WTC11 (cell line): ENCODE results near the gene FMNL1. TPM values are rescaled to one million over a fixed set of nuclear protein-coding genes. Genes with fewer than 3 reads are reported as not detected.

Experiments used
- ATAC-seq: fragments of 200-7000 bp; cut with Tn5 transposase; 2 replicates; pipeline ENCODE4 v1.10.0; 2021; ENCODE audit warnings: mild to moderate bottlenecking, moderate library complexity
- CTCF ChIA-PET: fragments of 300-600 bp; sonication (Branson Sonifier 250); formaldehyde crosslinking; loops from one replicate; lab custom pipeline; 2021; ENCODE audit warnings: antibody characterized with exemption; lab: Charles Lee
- POLR2A ChIA-PET: fragments of 350-600 bp; sonication (Branson Sonifier 250); formaldehyde crosslinking; loops from one replicate; lab custom pipeline; 2021; ENCODE audit warnings: antibody characterized with exemption; lab: Charles Lee
- DNase-seq: peaks from one replicate; pipeline ENCODE4 v3.0.0; 2021; ENCODE audit warnings: low spot score
- H3K27ac Mint-ChIP-seq: 2 replicates; pipeline ENCODE4 v1.8.0; 2021; ENCODE audit warnings: mixed read lengths
- H3K27me3 Mint-ChIP-seq: 2 replicates; pipeline ENCODE4 v1.8.0; 2021; ENCODE audit warnings: low read depth, mild to moderate bottlenecking, moderate library complexity, mixed read lengths
- H3K36me3 Mint-ChIP-seq: 2 replicates; pipeline ENCODE4 v1.8.0; 2021; ENCODE audit warnings: mixed read lengths
- H3K4me1 Mint-ChIP-seq: 2 replicates; pipeline ENCODE4 v1.8.0; 2022; ENCODE audit warnings: mixed read lengths
- H3K4me3 Mint-ChIP-seq: 2 replicates; pipeline ENCODE4 v1.8.0; 2021; ENCODE audit warnings: mild to moderate bottlenecking, moderate library complexity, mixed read lengths
- H3K9me3 Mint-ChIP-seq: 2 replicates; pipeline ENCODE4 v1.8.0; 2021; ENCODE audit warnings: mixed read lengths
- E2F4 ChIP-seq: sonication (generic); formaldehyde crosslinking; IDR thresholded peaks from 2 replicates; pipeline ENCODE4 v1.8.1; 2022; ENCODE audit warnings: low read depth, mild to moderate bottlenecking, moderate library complexity, missing genetic modification reagents, borderline replicate concordance
- ESRRA ChIP-seq: sonication (generic); formaldehyde crosslinking; IDR thresholded peaks from 2 replicates; pipeline ENCODE4 v1.8.1; 2022; ENCODE audit warnings: mild to moderate bottlenecking, missing genetic modification reagents, borderline replicate concordance
- FOXK1 ChIP-seq: sonication (generic); formaldehyde crosslinking; IDR thresholded peaks from 2 replicates; pipeline ENCODE4 v1.8.0; 2022; ENCODE audit warnings: mild to moderate bottlenecking, moderate library complexity, missing genetic modification reagents
- HMGXB4 ChIP-seq: sonication (generic); formaldehyde crosslinking; IDR thresholded peaks from 2 replicates; pipeline ENCODE4 v1.8.1; 2023; ENCODE audit warnings: mild to moderate bottlenecking, moderate library complexity, missing genetic modification reagents
- NFATC4 ChIP-seq: fragments of 250-450 bp; sonication (Bioruptor Pico); IDR thresholded peaks from 2 replicates; pipeline ENCODE4 v1.9.0; 2021; ENCODE audit warnings: mild to moderate bottlenecking
- OVOL2 ChIP-seq: fragments of 250-450 bp; sonication (Bioruptor Pico); IDR thresholded peaks from 2 replicates; pipeline ENCODE4 v1.9.0; 2021; ENCODE audit warnings: mild to moderate bottlenecking, borderline replicate concordance
- PRRX2 ChIP-seq: fragments of 250-450 bp; sonication (Bioruptor Pico); IDR thresholded peaks from 2 replicates; pipeline ENCODE4 v1.8.0; 2021; ENCODE audit warnings: mild to moderate bottlenecking
- TEAD4 ChIP-seq: sonication (generic); formaldehyde crosslinking; IDR thresholded peaks from 2 replicates; pipeline ENCODE4 v1.8.0; 2022; ENCODE audit warnings: mild to moderate bottlenecking, missing genetic modification reagents
- ZNF138 ChIP-seq: sonication (generic); formaldehyde crosslinking; conservative IDR thresholded peaks from 2 replicates; pipeline ENCODE4 v1.8.1; 2022; ENCODE audit warnings: mild to moderate bottlenecking, moderate library complexity, missing genetic modification reagents
- ZNF423 ChIP-seq: fragments of 250-450 bp; sonication (Bioruptor Pico); IDR thresholded peaks from 2 replicates; pipeline ENCODE4 v2.1.2; 2022; ENCODE audit warnings: mild to moderate bottlenecking, moderate library complexity
- ZNF512 ChIP-seq: sonication (generic); formaldehyde crosslinking; IDR thresholded peaks from 2 replicates; pipeline ENCODE4 v1.8.1; 2022; ENCODE audit warnings: missing genetic modification reagents, borderline replicate concordance
- total RNA-seq: library from RNA; stranded (reverse); gene quantifications from 3 replicates; pipeline ENCODE4 v1.2.3, GENCODE V29; 2021
- TF ChIP-seq, protein P1 (sequence below): sonication (generic); formaldehyde crosslinking; IDR thresholded peaks from 2 replicates; pipeline ENCODE4 v1.8.0; 2023; ENCODE audit warnings: mild to moderate bottlenecking, missing genetic modification reagents
- TF ChIP-seq, protein P2 (sequence below): fragments of 250-450 bp; sonication (Bioruptor Pico); IDR thresholded peaks from 2 replicates; pipeline ENCODE4 v2.1.2; 2022; ENCODE audit warnings: mild to moderate bottlenecking, moderate library complexity
- TF ChIP-seq, protein P3 (sequence below): sonication (generic); formaldehyde crosslinking; IDR thresholded peaks from 2 replicates; pipeline ENCODE4 v1.8.0; 2023; ENCODE audit warnings: missing genetic modification reagents
- TF ChIP-seq, protein P4 (sequence below): sonication (generic); formaldehyde crosslinking; IDR thresholded peaks from 2 replicates; pipeline ENCODE4 v1.8.0; 2023; ENCODE audit warnings: missing genetic modification reagents, mild to moderate bottlenecking, borderline replicate concordance
- TF ChIP-seq, protein P5 (sequence below): sonication (generic); formaldehyde crosslinking; IDR thresholded peaks from 2 replicates; pipeline ENCODE4 v1.8.1; 2022; ENCODE audit warnings: mild to moderate bottlenecking, moderate library complexity, missing genetic modification reagents
- TF ChIP-seq, protein P6 (sequence below): sonication (generic); formaldehyde crosslinking; IDR thresholded peaks from 2 replicates; pipeline ENCODE4 v1.8.0; 2022; ENCODE audit warnings: mild to moderate bottlenecking, missing genetic modification reagents

The FMNL1 gene
- total RNA-seq, 1 experiment from 2014 or later, result 5.3 TPM

DNA sequence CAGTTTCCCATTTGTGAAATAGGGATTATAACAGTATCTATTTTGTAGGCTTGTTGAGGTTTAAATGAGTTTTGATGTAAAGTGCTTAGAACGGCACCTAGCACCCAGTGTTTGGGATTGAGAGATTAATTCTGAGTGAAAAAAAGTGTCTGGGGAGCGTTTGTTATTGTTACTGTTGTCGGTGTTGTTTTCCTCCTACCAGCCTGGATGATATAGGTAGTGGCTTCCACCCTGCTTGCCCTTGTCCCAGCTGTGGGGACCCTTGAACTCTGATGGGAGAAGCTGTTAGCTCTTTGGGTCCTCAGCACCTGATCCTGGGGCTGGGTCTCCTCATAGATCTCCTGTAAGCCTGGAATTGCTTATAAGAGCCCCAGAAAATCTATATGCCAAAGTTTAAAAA lies 4.9 kb downstream of the FMNL1 start (continued):
- TF ChIP-seq, protein P1, sequence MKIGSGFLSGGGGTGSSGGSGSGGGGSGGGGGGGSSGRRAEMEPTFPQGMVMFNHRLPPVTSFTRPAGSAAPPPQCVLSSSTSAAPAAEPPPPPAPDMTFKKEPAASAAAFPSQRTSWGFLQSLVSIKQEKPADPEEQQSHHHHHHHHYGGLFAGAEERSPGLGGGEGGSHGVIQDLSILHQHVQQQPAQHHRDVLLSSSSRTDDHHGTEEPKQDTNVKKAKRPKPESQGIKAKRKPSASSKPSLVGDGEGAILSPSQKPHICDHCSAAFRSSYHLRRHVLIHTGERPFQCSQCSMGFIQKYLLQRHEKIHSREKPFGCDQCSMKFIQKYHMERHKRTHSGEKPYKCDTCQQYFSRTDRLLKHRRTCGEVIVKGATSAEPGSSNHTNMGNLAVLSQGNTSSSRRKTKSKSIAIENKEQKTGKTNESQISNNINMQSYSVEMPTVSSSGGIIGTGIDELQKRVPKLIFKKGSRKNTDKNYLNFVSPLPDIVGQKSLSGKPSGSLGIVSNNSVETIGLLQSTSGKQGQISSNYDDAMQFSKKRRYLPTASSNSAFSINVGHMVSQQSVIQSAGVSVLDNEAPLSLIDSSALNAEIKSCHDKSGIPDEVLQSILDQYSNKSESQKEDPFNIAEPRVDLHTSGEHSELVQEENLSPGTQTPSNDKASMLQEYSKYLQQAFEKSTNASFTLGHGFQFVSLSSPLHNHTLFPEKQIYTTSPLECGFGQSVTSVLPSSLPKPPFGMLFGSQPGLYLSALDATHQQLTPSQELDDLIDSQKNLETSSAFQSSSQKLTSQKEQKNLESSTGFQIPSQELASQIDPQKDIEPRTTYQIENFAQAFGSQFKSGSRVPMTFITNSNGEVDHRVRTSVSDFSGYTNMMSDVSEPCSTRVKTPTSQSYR (CRISPR knock-in tag), result no peak

GRCh38 chr17:45227101-45227925 lies 5.6 kb downstream of the FMNL1 start:
- ChIA-PET CTCF (interaction anchor here (1.9 to 9.8 kb wide), 6 partner anchors 9 to 92 kb away, joined by 6 to 179 read pairs (median 68); partner anchors contain the start of gene ACBD4), POLR2A (no interaction called here)
- peaks cover 24% of the 10 kb centered on the region for H3K4me1 Mint-ChIP-seq
- ATAC-seq, result no peak
- H3K27ac Mint-ChIP-seq, result no peak overlapping the region
- H3K27me3 Mint-ChIP-seq, result peaks cover 38% of the 10 kb centered on the region
- DNase-seq, result no peak
- no peaks in the 10 kb centered on the region for H3K9me3 Mint-ChIP-seq
- H3K4me3 Mint-ChIP-seq, result no peak overlapping the region
- no peaks in the 10 kb centered on the region for H3K36me3 Mint-ChIP-seq
- TF ChIP-seq, protein P2, sequence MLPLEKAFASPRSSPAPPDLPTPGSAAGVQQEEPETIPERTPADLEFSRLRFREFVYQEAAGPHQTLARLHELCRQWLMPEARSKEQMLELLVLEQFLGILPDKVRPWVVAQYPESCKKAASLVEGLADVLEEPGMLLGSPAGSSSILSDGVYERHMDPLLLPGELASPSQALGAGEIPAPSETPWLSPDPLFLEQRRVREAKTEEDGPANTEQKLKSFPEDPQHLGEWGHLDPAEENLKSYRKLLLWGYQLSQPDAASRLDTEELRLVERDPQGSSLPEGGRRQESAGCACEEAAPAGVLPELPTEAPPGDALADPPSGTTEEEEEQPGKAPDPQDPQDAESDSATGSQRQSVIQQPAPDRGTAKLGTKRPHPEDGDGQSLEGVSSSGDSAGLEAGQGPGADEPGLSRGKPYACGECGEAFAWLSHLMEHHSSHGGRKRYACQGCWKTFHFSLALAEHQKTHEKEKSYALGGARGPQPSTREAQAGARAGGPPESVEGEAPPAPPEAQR (CRISPR knock-in tag), result no peak
- TF ChIP-seq OVOL2 (CRISPR knock-in tag), result no peak
- no peak for TF ChIP-seq HMGXB4 (CRISPR knock-in tag)
- no peak for TF ChIP-seq TEAD4 (CRISPR knock-in tag)
- TF ChIP-seq, protein P3, sequence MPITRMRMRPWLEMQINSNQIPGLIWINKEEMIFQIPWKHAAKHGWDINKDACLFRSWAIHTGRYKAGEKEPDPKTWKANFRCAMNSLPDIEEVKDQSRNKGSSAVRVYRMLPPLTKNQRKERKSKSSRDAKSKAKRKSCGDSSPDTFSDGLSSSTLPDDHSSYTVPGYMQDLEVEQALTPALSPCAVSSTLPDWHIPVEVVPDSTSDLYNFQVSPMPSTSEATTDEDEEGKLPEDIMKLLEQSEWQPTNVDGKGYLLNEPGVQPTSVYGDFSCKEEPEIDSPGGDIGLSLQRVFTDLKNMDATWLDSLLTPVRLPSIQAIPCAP (CRISPR knock-in tag), result no peak
- no peak for TF ChIP-seq ZNF423 (CRISPR knock-in tag)
- TF ChIP-seq ESRRA (CRISPR knock-in tag), result no peak
- no peak for TF ChIP-seq NFATC4 (CRISPR knock-in tag)
- TF ChIP-seq, protein P4, sequence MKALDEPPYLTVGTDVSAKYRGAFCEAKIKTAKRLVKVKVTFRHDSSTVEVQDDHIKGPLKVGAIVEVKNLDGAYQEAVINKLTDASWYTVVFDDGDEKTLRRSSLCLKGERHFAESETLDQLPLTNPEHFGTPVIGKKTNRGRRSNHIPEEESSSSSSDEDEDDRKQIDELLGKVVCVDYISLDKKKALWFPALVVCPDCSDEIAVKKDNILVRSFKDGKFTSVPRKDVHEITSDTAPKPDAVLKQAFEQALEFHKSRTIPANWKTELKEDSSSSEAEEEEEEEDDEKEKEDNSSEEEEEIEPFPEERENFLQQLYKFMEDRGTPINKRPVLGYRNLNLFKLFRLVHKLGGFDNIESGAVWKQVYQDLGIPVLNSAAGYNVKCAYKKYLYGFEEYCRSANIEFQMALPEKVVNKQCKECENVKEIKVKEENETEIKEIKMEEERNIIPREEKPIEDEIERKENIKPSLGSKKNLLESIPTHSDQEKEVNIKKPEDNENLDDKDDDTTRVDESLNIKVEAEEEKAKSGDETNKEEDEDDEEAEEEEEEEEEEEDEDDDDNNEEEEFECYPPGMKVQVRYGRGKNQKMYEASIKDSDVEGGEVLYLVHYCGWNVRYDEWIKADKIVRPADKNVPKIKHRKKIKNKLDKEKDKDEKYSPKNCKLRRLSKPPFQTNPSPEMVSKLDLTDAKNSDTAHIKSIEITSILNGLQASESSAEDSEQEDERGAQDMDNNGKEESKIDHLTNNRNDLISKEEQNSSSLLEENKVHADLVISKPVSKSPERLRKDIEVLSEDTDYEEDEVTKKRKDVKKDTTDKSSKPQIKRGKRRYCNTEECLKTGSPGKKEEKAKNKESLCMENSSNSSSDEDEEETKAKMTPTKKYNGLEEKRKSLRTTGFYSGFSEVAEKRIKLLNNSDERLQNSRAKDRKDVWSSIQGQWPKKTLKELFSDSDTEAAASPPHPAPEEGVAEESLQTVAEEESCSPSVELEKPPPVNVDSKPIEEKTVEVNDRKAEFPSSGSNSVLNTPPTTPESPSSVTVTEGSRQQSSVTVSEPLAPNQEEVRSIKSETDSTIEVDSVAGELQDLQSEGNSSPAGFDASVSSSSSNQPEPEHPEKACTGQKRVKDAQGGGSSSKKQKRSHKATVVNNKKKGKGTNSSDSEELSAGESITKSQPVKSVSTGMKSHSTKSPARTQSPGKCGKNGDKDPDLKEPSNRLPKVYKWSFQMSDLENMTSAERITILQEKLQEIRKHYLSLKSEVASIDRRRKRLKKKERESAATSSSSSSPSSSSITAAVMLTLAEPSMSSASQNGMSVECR (CRISPR knock-in tag), result no peak
- no peak for TF ChIP-seq PRRX2 (CRISPR knock-in tag)
- no peak for TF ChIP-seq ZNF512 (CRISPR knock-in tag)
- TF ChIP-seq, protein P5, sequence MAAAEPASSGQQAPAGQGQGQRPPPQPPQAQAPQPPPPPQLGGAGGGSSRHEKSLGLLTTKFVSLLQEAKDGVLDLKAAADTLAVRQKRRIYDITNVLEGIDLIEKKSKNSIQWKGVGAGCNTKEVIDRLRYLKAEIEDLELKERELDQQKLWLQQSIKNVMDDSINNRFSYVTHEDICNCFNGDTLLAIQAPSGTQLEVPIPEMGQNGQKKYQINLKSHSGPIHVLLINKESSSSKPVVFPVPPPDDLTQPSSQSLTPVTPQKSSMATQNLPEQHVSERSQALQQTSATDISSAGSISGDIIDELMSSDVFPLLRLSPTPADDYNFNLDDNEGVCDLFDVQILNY (CRISPR knock-in tag), result no peak
- no peak for TF ChIP-seq ZNF138 (CRISPR knock-in tag)
- TF ChIP-seq FOXK1 (CRISPR knock-in tag), result no peak
- TF ChIP-seq, protein P6, sequence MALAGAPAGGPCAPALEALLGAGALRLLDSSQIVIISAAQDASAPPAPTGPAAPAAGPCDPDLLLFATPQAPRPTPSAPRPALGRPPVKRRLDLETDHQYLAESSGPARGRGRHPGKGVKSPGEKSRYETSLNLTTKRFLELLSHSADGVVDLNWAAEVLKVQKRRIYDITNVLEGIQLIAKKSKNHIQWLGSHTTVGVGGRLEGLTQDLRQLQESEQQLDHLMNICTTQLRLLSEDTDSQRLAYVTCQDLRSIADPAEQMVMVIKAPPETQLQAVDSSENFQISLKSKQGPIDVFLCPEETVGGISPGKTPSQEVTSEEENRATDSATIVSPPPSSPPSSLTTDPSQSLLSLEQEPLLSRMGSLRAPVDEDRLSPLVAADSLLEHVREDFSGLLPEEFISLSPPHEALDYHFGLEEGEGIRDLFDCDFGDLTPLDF (CRISPR knock-in tag), result no peak
- no peak for TF ChIP-seq E2F4
